HG02870 (cell line): ENCODE data around the gene SLC6A19.
"Not testable (repeated sequence)": the region's sequence is repeated elsewhere in the genome, so short reads cannot be mapped to it uniquely, and the experiment has no call there.

Source experiments
- ATAC-seq: cut with Tn5 transposase; IDR thresholded peaks from one replicate; pipeline ENCODE4 v1.9.1; 2021; ENCODE audit warnings: mild to moderate bottlenecking, moderate library complexity; ENCODE audit not compliant: unreplicated experiment

Gene SLC6A19

DNA sequence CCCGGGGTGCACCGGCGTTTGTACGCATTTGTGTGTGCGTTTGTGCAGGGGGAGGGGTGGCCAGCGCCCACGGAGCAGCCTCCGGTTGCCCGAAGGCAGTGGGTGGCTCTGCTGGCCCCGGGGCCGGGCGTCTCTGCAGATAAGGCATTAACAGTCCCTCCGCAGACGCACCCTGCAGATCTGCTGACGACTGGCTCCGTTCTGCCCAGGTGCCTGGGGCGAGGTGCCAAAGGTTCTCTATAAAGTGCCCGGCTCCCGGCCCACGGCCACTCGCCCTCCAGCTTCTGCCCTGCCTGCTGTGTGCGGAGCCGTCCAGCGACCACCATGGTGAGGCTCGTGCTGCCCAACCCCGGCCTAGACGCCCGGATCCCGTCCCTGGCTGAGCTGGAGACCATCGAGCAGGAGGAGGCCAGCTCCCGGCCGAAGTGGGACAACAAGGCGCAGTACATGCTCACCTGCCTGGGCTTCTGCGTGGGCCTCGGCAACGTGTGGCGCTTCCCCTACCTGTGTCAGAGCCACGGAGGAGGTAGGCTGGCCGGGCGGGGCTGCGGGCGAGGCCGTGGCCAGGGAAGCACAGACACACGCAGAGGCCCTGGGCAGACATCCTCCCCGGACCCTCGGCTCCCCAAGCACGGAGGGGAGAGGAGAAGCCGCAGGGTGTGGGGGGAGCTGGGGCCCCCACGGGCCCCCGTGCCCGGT is at the start of gene SLC6A19:
TSS of gene SLC6A19 (plus strand) at position 269 of the 699 bp plus-strand sequence. CDS start at position 325, 56 bp downstream.
- no peak for ATAC-seq

DNA sequence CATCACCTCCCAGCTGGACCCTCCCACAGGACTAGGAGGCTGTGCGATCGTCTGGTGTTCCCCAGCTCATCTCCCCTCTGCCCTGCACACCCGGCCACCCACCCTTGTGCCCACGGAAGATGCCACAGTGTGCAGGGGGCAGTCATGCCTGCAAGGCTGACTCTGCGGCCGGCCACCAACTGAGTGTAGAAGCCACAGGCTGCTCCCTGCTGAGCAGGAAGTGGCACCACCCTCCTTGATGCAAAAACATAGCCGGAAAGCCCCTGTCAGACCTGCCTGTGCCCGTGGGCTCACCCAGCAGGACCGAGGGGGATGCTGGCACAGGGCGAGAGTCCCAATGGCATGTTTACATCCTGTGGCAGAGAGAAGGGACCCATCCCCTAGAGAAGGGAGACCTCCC is 49.2 kb upstream of the SLC6A19 start:
- no peak for ATAC-seq

DNA sequence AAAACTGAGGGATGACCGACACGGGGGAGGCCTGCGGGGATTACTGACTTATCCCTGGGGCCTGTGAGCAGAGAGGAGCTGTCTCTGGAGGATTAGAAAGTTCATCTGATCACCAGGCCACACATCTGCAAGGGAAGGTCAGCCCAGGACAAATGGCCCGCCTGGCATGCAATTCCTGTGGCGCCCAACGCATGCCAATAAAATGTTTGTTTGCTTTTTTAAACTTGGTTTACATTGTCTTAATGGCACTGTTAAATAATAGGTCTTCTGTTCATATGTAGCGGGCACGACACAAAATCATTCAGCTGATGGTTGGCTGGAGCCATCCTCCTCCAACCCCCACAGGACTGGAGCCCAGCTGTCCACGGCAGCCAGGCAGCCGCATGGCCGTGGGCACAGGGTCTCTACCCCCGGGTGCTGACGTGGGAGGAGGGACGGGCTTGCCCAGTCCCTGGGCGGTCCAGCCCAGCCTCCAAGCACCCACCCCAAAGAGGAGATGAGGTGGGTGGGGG is 48.6 kb upstream of the SLC6A19 start:
- ATAC-seq, result no peak

DNA sequence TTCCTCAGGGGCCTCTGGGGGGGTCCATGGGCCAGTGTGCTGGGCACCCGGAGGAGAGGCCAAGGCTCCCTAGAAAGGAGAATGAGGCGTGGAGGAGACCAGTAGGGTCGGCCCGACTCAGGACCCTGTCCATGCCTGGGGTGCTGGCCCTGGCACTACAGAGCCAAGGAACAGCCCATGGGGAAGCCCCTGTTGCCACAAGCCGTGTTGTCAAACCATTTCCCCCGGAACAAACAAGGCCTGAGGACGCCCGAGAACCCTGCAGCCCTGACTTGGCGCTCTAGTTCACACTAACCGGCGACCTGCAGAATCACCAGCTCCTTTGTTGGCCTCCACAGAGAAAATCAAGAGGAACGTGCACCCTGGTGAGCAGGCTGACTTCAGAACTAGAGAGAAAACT is 48.0 kb upstream of the SLC6A19 start:
- ATAC-seq, result no peak

DNA sequence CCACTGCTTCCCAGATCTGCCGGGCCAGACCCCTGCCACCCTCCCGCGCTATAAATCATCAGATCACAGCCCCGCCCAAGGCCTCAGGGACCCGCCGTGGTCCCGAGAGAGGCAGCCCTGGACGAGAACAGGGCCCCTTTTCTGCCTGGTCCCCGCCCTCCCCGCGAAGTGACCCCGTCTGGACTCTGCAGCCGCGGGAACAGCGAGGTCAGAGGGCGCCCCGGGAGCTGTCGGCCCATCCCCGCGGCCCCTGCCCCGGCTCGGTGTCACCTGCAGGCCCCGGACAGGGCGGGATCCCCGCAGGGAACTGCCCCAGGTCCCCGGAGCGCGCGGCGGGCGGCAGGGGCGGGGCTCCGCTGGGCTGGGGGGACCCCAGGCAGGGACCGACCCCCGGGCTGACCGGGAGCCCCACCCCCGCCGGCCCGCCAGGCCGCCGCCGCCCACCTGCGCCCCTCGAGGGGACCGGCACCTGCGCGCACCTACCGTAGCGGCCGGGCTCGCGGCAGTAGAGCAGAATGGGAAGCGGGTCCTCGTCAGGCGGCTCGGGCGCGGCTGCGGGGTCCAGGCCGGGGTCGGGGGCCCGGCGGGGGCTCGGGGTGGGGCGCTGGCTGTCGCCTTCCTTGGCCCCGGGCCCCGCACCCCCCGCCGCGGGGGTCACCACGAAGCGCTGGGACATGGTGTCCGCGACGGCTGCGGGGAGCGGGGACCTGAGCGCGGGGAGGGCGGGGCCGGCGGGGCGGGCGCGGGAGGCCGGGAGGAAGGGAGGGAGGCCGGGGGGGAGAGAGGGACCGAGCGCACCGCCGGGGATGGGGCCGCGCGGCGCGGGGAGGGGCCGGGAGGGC is 46.0 kb upstream of the SLC6A19 start:
- ATAC-seq, result no peak

DNA sequence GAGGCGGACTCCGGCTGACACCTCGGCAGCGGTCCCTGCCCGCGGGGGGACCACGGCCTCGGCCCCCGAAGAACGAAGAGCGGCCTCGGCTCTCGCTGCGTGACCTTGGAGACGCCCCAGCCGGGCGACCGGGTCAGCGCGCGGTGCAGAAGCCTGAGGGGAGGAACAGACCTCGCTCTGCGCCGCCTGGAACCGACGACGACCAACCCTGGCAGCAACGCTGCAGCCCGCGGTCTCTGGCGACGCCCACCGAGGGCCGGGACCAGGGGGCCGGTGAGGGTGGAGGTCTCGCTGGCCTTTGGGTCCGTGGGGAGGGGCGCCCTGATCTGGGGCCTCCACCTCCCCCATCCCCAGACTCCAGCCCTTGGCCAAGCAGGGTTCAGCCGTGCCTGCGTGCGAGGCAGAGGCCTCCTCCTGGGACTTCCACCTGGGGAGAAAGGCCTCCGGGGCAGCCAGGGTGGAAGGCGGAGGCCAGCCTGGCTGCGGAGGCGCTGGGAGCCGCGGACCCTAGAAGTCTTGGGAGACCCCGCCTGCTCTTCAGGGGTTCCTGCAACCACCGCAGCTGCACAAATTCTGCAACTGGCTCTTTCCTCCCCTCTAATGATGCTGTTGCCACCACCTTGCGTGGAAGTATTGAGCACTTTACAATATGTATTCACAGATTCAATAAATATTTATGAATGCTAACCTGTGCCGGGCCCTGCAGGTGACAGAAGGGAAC is 45.2 kb upstream of the SLC6A19 start:
- no peak for ATAC-seq

DNA sequence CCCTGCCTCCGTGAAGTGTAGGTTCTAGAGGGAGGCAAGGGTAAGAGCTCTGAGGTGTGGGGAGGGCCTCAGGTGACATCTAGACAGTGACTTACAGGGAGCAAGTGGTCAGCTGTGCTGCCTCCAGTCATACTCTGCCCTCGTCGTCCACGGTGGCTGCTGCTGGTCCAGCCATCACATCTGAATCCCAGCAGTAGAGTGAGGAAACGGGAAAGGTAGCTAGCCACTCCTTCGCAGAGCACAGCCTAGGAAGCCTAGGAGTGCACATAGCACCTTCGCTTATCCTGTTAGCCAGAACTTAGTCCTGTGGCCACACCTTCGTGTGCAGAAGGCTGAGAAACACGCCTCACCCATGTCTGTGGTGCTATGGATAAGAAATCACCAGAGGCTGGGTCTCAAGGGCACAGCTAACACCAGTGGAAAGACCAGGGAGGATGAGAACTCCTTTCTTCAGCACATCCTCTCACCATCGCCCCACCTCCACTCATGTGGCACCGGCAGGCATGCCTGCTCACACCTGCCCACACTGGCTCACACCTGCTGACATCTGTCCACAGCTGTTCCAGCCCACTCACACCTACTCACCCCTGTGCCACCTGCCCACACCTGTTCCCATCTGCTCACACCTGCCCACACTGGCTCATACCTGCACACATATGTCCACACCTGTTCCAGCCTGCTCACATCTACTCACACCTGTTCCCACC is 44.5 kb upstream of the SLC6A19 start:
- ATAC-seq, result no peak

DNA sequence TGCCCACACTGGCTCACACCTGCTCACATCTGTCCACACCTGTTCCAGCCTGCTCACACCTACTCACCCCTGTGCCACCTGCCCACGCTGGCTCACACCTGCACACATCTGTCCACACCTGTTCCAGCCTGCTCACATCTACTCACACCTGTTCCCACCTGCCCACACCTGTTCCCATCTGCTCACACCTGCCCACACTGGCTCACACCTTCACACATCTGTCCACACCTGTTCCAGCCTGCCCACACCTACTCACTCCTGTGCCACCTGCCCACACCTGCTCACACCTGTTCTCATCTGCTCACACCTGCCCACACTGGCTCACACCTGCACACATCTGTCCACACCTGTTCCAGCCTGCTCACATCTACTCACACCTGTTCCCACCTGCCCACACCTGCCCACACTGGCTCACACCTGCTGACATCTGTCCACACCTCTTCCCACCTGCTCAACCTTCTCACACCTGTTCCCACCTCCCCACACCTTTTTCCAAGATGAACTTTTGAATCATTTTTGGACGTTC is 43.9 kb upstream of the SLC6A19 start:
- not testable (repeated sequence) for ATAC-seq

DNA sequence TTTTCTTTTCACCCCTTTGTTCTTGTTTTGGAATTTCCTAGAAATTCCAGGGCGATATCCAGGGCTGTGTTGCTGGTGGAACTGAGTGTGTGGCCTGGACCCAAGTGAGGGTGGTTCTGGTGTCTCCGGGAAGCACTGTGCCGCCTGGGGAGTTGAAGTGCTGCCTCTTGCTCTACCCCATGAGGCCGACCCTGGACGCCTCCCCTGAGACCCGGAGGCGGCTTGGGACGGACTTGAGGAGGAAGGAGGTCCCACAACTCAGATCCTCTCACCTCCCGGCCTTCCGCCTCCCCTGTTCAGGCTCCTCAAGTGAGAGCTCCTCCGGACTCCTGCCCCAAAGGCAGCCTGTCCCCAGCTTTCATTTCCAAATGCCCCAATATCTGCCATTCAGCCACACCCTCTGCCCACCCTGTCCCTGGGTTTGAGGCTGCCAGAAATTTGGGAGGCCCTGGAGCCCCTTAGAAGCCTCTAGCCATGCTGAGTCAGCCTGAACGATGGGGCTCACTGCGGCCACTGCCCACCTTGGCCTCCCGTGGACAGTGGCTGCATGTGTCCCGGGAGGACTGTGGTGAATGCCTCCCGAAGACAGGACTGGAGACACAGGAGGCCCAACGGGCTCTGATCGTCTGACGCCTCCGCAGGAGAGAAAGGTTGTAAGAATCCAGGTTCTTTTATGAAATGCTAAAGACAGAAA is 42.6 kb upstream of the SLC6A19 start:
- no peak for ATAC-seq

DNA sequence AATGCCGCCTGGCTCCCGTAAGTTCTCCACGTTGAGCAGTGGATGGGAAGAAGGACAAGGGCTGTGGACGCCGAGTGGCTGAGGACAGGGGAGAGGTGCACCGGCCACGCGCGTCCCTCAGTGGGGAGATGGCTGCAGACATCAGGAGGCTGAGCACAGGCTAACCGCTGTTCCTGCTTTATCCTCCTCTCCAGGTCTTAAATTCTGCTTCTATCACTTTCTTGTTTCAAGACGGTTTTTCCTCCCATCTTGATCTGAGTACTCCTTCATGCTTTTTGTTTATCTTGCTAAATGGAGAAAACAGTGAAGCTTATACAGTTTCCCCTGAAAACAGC is 42.1 kb upstream of the SLC6A19 start:
- no peak for ATAC-seq

DNA sequence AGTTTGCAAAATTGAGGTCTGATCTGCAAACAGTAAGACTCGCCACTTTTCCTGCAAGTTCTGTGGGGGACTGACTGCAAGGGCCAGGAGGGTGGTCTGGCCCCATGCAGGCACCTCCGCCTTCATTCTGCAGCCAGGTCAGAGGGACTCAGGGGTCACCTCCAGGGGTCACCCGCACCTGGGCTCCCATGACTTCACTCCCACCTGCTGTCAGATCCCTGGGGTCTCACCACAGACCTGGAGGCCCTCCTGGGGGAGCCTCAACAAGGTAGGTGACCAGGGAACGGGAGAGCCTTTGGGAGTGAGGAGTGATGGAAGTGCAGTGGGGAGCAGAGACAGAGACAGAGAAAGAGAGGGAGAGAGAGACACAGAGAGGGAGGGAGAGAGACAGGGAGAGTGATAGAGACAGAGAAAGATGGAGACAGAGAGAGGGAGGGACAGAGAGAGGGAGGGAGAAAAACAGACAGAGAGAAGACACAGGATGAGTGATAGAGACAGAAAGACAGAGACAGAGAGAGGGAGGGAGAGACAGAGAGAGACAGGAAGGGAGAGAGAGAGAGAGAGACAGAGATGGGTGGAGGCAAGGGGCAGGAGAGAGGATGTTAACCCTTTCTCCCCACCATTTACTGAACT is 41.5 kb upstream of the SLC6A19 start:
- no peak for ATAC-seq

DNA sequence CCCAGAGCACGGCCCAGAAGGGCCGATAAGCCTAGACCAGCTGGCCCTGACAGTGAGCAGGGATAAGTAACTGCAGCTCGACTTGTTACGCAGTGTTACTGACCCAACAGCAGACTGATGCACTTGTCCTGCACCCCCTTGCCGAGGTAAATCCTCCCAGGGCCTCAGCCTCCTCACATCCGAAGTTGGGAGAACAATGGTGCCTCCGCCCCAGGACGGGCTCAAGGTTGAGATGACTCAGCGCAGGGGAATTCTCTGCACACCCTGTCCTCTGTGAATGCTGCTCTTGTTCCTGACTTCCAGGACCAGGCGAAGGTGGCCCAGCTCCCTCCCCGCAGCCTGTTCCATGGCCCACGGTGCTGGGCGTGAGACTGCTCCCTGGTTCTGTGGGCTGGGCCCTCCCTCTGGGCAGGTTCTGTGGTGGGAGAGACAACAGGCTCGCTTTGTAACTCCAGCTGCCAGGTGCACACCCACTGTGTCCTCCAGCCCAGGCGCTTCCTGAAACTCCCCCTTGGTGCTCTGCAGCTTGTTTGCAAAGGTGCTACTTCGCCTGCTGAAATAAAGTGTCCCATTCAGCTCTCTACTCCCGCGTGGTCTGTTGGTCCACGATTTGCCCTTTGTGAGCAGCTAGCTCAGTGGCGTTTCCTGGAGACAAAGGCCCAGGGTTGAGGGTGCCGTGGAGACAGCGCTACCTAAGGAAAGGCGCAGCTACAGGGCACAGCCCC is 40.1 kb upstream of the SLC6A19 start:
- ATAC-seq, result no peak

DNA sequence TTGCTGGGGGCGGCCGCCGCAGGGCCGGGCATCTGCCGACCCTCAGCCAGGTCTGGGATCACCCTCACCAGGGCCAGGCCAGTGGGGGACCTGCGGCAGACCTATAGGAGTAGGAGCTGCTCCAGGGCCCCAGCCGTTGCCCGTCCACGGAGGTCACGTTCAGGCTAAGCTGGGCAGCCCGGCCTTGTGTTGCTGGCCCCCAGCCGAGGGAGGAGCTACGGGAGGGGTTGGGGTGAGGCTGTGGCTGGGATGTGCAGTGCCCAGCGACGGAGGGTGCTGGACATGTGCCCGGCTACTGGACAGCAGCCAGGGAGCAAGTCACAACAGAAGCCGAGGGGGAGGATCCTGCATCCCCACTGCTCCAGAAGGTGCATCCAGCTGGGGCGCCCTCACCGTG is 39.6 kb upstream of the SLC6A19 start:
- ATAC-seq, result no peak

DNA sequence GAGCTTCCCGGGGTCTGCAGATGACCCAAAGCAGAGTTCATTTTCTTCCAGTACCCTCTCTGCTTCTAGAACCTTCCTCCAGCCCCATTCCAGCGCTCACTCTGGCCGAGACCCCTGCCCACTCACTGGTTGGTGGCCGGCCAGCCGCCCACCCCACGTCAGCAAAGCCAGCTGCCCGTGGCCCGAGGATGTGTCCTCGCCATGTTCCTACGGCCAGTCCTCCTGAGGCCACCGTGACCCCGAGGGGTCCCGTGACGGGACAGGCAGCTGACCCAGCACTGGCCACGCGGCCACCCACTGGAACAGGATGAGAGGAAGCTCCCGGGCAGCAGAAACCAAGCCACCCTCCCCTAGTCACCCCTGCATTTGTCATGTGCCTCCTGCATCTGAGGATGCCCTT is 39.1 kb upstream of the SLC6A19 start:
- no peak for ATAC-seq

DNA sequence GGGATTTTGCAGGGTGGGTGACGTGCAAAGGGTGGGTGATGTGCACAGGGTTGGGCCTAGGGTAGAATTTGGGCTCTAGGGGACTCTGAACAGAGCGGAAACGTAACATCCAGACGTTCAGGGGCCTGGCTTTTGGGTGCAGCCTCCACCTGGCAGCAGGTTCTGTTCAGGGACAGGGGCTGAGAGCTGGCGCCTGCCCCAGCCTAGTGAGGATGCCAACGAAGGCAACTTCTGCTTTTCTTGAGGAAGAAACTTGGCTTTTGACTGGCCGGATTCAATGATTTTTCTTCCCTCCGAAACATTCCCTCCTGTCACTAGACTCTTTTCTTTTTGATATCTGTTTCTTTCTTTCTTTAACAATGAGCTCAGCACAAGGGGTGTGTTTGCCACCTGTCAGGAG is 38.6 kb upstream of the SLC6A19 start:
- no peak for ATAC-seq

DNA sequence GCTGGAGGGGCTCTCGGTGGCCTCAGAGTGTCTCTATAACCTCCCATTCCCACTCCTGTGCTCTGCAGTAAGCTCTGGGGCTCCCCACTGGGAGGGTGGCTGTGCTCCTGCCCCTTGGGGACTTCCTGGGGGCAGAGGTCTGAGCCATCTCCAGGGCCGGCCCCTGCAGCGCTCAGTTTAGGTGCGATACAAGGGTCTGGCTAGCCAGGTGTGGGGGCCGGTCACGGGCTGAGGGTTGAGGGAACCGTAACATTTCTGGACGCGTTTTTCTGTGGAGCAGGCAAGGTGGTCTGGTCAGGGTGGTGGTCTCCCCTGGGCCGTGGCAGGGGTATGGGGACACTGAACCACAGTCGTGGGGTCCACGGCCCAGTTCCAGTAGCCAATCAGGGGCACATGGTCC is 38.0 kb upstream of the SLC6A19 start:
- no peak for ATAC-seq

DNA sequence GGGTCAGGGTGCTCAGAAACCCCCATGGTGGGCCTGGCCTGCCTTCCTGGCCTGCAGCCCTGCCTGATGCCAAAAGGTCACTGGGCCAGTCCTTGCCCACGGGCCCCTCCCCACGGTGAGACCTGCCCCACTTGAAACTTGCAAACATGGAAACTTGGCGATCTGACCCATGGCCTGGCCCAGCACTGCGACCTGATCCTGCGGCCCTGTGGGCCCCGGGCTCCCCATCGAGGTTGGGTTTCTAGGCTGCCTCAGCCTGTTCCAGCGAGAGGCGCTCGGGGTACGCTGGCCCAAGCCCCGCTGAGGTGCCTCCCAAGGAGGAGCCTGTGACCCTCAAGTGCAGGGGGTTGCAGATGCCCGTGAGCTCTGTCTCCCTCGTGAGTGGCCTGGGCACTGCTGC is 37.5 kb upstream of the SLC6A19 start:
- no peak for ATAC-seq

DNA sequence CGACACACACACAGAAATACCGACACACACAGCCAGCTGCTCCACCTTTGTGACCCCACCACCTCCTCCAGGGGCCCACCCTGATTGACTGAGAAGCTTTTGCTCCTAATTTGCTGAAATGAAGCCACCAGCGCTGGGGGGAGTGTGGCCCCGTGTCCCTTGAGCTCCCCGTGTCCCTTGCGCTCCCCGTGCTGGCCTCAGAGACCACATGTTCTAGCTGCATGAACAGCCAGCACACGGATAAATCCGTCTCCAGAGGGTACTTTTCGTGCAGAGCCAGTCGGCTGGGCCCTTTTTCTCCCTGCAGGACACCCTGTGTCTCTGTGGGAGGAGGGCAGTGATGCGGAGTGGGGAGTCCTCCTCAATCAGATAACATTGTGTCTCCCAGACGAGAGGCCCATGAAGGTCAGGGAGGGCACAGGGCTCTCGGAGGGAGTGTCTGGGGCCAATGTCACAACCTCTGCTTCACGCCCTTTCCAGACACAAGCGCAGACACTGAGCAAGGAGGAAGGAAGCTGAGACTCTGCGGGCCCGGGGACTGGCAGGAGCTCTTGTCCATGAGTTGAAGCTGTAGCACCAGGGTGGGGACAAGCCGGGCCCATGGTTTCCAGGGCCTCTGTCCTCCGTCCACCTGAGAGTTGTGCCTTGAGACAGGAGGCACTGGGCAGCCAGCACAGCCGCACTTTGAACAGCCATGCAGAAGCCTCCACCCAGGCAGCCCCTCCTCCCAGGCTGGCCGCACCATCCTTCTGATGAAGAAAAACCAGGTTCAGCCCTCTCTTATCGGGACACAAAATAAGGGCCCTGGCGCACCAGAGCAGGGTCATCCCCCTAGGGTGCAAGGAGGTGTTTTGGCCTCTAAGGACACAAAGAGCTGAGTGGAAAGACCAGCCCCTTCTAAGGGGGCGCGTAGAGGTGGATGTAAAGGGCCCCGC is 36.4 kb upstream of the SLC6A19 start:
- ATAC-seq, result no peak
